ENCODE measurements around the gene MSLN.
A peak's percentile ranks its signal among the peaks of the same experiment; 100 is the strongest.

Gene MSLN

GRCh38 chr16:788399-789126 lies 28.0 kb downstream of the MSLN start, which contains the start of gene CHTF18:
TSS of gene CHTF18 (plus strand) at chr16:788620. CDS start at chr16:788685, 65 bp downstream.
- peak; percentile 53 for DNase-seq (ENCODE audit: low read depth)
- no peak for TF ChIP-seq CTCF (IDR thresholded peaks at IDR 0.05; ENCODE audit: control insufficient read depth, insufficient read depth, low read depth, low read length, missing control alignments)

GRCh38 chr16:789191-789850 lies 28.8 kb downstream of the MSLN start:
- H3K4me3 ChIP-seq (ENCODE audit: control insufficient read depth, low read depth, low read length) = peak overlapping the region; percentile 84
- TF ChIP-seq CTCF (IDR thresholded peaks at IDR 0.05; ENCODE audit: control insufficient read depth, insufficient read depth, low read depth, low read length, missing control alignments) = no peak
- no peak for DNase-seq (ENCODE audit: low read depth)

More at GRCh38 chr16:788399-789126, 28.0 kb downstream of the MSLN start, which contains the start of gene CHTF18:
- H3K4me3 ChIP-seq (ENCODE audit: control insufficient read depth, low read depth, low read length) = peak within 1 kb of the TSS; percentile 99

GRCh38 chr16:790086-790485 lies 29.6 kb downstream of the MSLN start:
- H3K4me3 ChIP-seq (ENCODE audit: control insufficient read depth, low read depth, low read length) = no peak overlapping the region
- no peak for DNase-seq (ENCODE audit: low read depth)
- TF ChIP-seq CTCF (IDR thresholded peaks at IDR 0.05; ENCODE audit: control insufficient read depth, insufficient read depth, low read depth, low read length, missing control alignments) = no peak

- no peak for TF ChIP-seq CTCF (IDR thresholded peaks at IDR 0.05; ENCODE audit: control insufficient read depth, insufficient read depth, low read depth, low read length, missing control alignments)
- H3K4me3 ChIP-seq (ENCODE audit: control insufficient read depth, low read depth, low read length) = no peak overlapping the region
- DNase-seq (ENCODE audit: low read depth) = no peak
These were observed 30.6 kb downstream of the MSLN start for GRCh38 chr16:791131-791530.

- H3K4me3 ChIP-seq (ENCODE audit: control insufficient read depth, low read depth, low read length) = no peak overlapping the region
These were observed 31.9 kb downstream of the MSLN start for GRCh38 chr16:792221-792995.

More at GRCh38 chr16:792221-792995, 31.9 kb downstream of the MSLN start:
- no peak for TF ChIP-seq CTCF (IDR thresholded peaks at IDR 0.05; ENCODE audit: control insufficient read depth, insufficient read depth, low read depth, low read length, missing control alignments)
- no peak for DNase-seq (ENCODE audit: low read depth)

Measured in AG09309 (cell line).